GM12875 (cell line): ENCODE data around the gene RPS21.
"Not testable (repeated sequence)": the region's sequence is repeated elsewhere in the genome, so short reads cannot be mapped to it uniquely, and the experiment has no call there.

Source experiments
- H3K4me3 ChIP-seq: one replicate; pipeline ENCODE4 v1.5.1; 2011; ENCODE audit warnings: low read depth, low read length, control low read depth
- TF ChIP-seq, protein P1 (sequence below): IDR thresholded peaks from 2 replicates; pipeline ENCODE4 v1.5.1; 2011; ENCODE audit warnings: low read depth, mild to moderate bottlenecking, control low read depth, inconsistent platforms, low read length, moderate library complexity, borderline replicate concordance; ENCODE audit not compliant: insufficient read depth

Gene RPS21

DNA sequence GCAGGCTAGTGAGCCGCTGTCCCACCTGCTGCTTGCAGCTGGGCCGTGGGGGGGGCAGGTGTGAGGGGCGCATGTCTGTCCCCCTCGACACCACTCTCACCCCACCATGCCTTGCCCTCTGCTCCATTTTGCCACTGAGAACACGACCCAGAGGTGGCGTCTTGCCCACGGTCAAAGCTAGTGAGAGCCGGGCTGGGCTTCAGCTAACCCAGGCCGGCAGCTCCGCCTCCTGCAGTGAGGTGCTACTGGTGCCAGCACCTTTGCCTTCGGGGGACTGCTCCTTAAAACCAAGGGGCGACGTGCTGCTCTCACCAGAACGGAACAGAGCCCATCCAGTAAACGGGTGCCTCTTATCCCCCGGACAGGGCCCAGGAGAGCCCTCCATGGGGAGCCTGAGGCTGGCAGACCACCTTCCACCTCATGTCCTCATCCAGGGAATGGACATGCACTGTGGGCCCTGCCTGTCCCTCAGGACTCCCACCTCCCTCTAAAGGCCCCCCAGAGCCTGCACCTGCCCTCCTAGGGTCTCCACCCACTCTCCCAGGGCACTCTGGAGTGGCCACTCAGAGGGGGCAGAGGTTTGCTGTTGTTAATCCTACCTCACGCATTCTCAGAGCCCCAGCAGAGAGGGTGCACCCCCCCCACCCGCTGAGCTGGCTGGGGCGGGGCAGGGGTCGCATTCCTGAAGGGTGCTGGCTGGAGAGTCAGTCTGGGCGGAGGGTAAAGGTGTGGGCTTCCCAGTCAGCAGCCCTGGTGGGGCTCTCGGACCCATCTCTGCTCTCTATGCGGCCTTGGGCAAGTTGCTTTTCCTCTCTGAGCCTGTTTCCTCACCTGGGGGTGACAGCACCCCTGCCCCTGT is 37.6 kb downstream of the RPS21 start:
- TF ChIP-seq, protein P1, sequence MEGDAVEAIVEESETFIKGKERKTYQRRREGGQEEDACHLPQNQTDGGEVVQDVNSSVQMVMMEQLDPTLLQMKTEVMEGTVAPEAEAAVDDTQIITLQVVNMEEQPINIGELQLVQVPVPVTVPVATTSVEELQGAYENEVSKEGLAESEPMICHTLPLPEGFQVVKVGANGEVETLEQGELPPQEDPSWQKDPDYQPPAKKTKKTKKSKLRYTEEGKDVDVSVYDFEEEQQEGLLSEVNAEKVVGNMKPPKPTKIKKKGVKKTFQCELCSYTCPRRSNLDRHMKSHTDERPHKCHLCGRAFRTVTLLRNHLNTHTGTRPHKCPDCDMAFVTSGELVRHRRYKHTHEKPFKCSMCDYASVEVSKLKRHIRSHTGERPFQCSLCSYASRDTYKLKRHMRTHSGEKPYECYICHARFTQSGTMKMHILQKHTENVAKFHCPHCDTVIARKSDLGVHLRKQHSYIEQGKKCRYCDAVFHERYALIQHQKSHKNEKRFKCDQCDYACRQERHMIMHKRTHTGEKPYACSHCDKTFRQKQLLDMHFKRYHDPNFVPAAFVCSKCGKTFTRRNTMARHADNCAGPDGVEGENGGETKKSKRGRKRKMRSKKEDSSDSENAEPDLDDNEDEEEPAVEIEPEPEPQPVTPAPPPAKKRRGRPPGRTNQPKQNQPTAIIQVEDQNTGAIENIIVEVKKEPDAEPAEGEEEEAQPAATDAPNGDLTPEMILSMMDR: no peak

DNA sequence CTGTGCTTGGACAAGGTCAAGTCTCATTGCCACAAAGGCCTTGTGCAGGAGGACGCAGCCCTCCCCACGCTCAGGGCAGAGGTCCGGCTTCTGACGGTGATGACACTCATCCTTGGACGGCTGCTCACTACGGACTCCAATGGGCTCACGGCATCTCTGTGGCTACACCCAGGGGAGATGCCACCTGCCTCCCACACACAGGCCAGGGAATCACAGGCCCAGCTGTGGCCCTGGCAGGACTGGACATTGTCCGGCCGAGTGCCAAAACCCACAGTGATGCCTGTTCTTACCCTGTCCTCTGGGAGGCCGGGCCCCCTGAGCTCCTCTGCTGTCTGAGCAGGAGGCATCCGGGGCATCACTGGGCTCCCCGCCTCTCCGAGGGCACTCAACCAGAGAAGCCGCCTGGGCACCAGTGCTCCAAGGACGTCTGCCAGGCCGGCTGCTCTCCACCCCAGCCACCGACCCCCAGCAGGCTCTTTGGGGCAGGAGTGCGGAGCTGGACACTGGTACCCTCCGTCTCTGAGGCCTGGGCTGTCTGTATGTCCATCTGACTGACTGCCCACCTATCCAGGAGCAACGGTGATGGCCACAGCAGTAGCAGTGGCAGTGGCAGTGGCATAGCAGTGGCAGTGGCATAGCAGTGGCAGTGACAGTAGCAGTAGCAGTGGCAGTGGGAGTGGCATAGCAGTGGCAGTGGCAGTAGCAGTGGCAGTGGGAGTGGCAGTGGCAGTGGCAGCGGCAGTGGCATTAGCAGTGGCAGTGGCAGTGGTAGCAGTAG is 38.6 kb downstream of the RPS21 start:
- TF ChIP-seq, protein P1: no peak
- no peak overlapping the region for H3K4me3 ChIP-seq

More for the DNA sequence above, 37.6 kb downstream of the RPS21 start:
- no peak overlapping the region for H3K4me3 ChIP-seq

DNA sequence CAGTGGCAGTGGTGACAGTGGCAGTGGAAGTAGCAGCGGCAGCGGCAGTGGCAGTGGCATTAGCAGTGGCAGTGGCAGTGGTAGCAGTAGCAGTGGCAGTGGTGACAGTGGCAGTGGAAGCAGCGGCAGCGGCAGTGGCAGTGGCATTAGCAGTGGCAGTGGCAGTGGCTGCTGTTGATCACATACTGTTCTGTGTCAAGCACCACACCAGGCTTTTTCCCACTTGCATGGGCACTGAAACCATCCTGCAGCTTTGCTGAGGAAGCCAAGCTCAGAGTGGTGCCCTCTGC is 39.1 kb downstream of the RPS21 start:
- H3K4me3 ChIP-seq: not testable (repeated sequence)

DNA sequence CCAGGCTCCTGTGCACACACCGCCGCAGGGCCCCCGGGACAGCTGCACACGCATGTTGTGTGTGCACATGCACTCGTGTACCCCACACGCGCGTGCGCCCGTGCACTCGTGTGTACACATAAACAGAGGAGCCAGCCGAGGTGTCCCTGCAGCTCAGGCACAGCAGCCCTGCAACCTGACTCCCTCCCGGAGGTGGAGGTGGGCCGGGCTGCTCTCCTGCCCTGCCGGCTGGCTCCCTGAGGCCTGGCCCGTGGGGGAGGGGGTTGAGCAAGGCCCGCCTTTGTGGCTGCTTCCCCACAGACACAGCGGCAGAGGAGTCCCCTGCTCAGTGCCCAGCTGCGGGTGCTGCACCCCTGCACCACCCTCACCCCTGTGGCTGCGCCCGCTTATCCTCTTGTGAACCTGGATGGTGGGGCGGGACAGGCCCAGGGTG is 39.8 kb downstream of the RPS21 start:
- no peak overlapping the region for H3K4me3 ChIP-seq
- TF ChIP-seq, protein P1: no peak

DNA sequence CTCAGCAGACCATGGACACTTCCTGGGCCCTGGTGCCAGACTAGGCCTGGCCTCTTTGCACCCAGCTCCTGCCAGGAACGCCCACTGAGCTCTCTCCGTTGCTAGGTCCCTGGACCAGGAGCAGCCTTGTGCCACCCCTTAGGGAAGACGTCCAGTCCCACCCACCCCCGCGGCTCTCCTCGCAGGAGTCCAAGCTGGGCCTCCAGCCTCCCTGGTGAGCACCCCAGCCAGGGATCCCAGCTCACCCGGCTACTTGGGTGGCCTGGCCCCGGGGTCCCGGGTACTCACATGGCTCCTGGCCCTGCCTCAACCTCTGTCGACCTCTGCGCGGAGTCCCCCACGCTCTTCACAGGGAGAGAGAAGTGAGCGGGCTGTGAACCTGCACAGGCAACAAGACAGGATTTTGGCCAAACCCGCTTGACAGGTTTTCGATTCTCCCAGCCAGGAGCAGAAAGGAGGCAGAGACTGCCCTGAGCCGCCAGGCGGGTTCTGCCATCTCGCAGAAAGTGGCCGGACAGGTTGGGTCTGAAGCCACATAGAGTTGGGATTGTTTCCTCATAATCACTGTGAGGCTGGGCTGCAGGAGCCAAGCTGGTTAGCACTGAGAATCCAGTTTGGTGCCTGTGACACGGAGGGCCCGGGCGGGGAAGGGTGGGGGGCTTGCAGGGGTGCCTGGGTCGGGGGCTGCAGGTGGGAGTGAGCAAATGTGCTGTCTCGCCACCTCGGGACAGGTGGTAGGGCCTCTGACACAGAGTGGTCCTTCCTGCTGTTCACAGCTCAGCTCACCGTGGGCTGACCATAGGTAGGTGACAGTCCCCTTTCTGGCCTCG is 40.5 kb downstream of the RPS21 start, which contains the start of gene RBBP8NL:
Gene RBBP8NL (minus strand): TSS at position 368 of the 830 bp plus-strand sequence. CDS start 7,892 bp downstream, outside the sequence.
- H3K4me3 ChIP-seq: no peak within 1 kb of the TSS
- TF ChIP-seq, protein P1: no peak

DNA sequence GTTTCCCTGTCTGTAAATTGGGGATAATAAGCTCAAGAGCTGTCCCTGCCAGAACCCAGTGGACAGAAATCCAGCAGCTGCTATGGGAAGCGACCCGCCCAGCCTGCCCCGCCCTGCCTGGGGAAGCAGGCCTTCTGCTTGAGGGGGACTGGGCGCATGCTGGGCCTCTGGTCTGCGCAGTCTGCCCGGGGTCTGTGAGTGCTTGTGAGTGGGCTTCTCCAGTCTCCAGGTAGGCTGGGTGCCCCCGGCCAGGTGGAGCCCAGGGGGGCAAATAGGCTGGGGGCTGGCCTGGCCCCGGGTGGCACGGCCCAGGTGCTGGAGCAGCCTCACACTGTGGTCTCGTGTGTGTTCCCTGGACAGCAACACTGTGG is 41.1 kb downstream of the RPS21 start:
- TF ChIP-seq, protein P1: no peak
- no peak overlapping the region for H3K4me3 ChIP-seq
